Measurements from ENCODE around the gene ST3GAL3. TPM values are rescaled to one million over a fixed set of nuclear protein-coding genes. Genes with fewer than 3 reads are reported as not detected.

The ST3GAL3 gene
- total and polyA plus RNA-seq, 7 donors: 7.2 to 31.4 (median 21.3) TPM

DNA sequence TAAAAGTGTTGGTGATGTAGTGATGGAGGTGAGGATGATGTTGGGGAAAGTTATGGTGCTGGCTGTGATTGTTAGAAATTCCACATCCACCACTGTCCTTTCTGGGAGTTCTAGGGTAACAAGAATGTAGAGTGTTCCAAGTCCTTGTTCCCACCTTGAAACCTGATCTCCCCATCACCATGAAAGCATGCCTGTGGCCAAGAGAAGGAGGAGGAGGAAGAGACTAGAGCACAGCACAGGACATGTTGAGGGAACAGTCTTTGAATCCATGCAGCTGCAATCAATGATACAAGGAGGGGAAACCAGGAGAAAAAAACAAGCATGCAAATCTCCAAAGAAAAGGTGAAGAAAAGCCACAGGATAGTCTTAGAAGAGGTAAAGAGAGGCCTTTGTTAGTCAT is 180.4 kb downstream of the ST3GAL3 start:
- intact Hi-C loops (cut with DNase I): no loop called here
- H3K4me1 ChIP-seq: no peaks in the 10 kb centered on the region
- no peak overlapping the region for H3K4me3 ChIP-seq

DNA sequence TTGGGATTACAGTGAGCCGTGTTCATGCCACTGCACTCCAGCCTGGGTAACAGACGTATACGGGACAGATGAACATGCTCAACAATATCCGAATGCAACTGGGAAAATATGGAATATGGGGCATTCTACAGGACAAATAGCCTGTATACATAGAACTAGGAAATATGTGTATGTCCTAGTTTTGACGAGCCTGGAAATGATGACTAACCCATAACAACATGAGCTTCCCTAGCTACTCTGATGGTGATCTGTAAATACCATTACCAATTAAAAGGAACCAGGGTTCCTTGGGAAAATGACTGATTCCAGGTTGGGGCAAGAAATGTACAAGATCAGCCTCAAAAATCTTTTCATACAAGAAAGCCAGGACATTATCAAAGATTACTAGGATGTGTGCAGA is 183.5 kb downstream of the ST3GAL3 start:
- no peak for DNase-seq
- H3K27me3 ChIP-seq: no peaks in the 10 kb centered on the region
- TF ChIP-seq POLR2AphosphoS5 (IDR thresholded peaks at IDR 0.05): no peak
- no peak for TF ChIP-seq POLR2A (IDR thresholded peaks at IDR 0.05)
- TF ChIP-seq EP300 (IDR thresholded peaks at IDR 0.05): no peak
- TF ChIP-seq, protein P1, sequence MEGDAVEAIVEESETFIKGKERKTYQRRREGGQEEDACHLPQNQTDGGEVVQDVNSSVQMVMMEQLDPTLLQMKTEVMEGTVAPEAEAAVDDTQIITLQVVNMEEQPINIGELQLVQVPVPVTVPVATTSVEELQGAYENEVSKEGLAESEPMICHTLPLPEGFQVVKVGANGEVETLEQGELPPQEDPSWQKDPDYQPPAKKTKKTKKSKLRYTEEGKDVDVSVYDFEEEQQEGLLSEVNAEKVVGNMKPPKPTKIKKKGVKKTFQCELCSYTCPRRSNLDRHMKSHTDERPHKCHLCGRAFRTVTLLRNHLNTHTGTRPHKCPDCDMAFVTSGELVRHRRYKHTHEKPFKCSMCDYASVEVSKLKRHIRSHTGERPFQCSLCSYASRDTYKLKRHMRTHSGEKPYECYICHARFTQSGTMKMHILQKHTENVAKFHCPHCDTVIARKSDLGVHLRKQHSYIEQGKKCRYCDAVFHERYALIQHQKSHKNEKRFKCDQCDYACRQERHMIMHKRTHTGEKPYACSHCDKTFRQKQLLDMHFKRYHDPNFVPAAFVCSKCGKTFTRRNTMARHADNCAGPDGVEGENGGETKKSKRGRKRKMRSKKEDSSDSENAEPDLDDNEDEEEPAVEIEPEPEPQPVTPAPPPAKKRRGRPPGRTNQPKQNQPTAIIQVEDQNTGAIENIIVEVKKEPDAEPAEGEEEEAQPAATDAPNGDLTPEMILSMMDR (IDR thresholded peaks at IDR 0.05): no peak
- WGBS, 2 donors: 94 to 95% methylated on average over 5 of the region's 5 CpGs
- H3K9me3 ChIP-seq: no peaks in the 10 kb centered on the region
- H3K4me1 ChIP-seq: no peaks in the 10 kb centered on the region
- H3K4me3 ChIP-seq: no peak overlapping the region
- H3K36me3 ChIP-seq: peaks cover 0 to 13% (median 6%) of the 10 kb centered on the region in 4 donors
- intact Hi-C loops (cut with DNase I): no loop called here
- no peak overlapping the region for H3K27ac ChIP-seq

More for the DNA sequence above, 180.4 kb downstream of the ST3GAL3 start:
- no peak for TF ChIP-seq POLR2A (IDR thresholded peaks at IDR 0.05)
- TF ChIP-seq, protein P1 (IDR thresholded peaks at IDR 0.05): no peak
- TF ChIP-seq EP300 (IDR thresholded peaks at IDR 0.05): no peak
- no peak for TF ChIP-seq POLR2AphosphoS5 (IDR thresholded peaks at IDR 0.05)
- DNase-seq: no peak
- Histone ChIP-seq H3K27me3 (no peaks in the 10 kb centered on the region), H3K9me3 (no peaks in the 10 kb centered on the region), H3K36me3 (no peaks in the 10 kb centered on the region), H3K27ac (no peak overlapping the region)

DNA sequence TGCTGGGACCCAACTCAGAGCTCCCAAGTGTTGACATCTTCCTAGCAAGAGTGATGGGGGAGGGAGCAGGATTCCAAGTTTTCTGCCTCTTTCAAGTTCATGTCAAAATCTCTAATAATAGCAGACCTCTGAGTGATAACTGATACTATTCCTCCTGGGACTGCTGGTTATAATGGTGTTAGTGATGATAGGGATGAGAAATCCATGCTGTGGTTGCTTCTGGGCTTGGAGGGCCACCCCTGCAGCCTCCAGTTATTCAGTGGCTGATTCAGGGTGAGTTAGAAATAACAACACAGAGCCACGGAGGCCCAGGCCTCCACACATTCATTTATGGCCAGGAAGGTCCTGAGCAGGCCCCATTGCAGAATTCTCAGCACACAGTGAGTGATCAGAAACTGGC is 185.7 kb downstream of the ST3GAL3 start:
- no peak for DNase-seq
- H3K4me1 ChIP-seq: no peaks in the 10 kb centered on the region
- no peak overlapping the region for H3K27ac ChIP-seq
- WGBS, 2 donors: 82 to 92% methylated on average over 1 of the region's 1 CpG
- no peaks in the 10 kb centered on the region for H3K9me3 ChIP-seq
- no peak for TF ChIP-seq POLR2AphosphoS5 (IDR thresholded peaks at IDR 0.05)
- TF ChIP-seq POLR2A (IDR thresholded peaks at IDR 0.05): no peak
- TF ChIP-seq, protein P1 (IDR thresholded peaks at IDR 0.05): no peak
- TF ChIP-seq EP300 (IDR thresholded peaks at IDR 0.05): no peak
- H3K36me3 ChIP-seq: peaks cover 0 to 25% (median 7%) of the 10 kb centered on the region in 4 donors
- intact Hi-C loops (cut with DNase I): no loop called here
- no peak overlapping the region for H3K4me3 ChIP-seq
- no peaks in the 10 kb centered on the region for H3K27me3 ChIP-seq

DNA sequence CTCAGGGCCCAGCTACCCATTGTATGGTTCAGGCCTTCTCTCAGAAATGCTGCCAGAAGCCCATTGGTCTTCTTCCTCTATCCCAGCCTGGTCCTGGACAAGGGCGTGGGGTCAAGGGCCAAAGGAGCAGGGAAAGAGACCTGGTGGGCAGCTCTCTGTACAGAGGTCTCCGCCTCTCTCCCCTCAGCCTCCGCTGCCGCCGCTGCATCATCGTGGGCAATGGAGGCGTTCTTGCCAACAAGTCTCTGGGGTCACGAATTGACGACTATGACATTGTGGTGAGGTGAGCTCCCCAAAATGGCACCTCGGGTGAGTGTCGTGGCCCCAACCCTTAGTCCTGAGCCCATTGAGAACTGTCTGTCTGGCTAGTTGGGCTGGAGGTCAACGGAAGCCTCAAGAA is 191.6 kb downstream of the ST3GAL3 start:
- TF ChIP-seq EP300 (IDR thresholded peaks at IDR 0.05): no peak
- 98% methylated on average over 12 of the region's 12 CpGs for WGBS, 2 donors
- no peaks in the 10 kb centered on the region for H3K9me3 ChIP-seq
- H3K4me3 ChIP-seq: no peak overlapping the region
- H3K27me3 ChIP-seq: no peaks in the 10 kb centered on the region
- no peaks in the 10 kb centered on the region for H3K4me1 ChIP-seq
- peaks cover 0 to 54% (median 9%) of the 10 kb centered on the region in 4 donors for H3K36me3 ChIP-seq
- intact Hi-C loops (cut with DNase I): no loop called here
- H3K27ac ChIP-seq: no peak overlapping the region
- no peak for DNase-seq

DNA sequence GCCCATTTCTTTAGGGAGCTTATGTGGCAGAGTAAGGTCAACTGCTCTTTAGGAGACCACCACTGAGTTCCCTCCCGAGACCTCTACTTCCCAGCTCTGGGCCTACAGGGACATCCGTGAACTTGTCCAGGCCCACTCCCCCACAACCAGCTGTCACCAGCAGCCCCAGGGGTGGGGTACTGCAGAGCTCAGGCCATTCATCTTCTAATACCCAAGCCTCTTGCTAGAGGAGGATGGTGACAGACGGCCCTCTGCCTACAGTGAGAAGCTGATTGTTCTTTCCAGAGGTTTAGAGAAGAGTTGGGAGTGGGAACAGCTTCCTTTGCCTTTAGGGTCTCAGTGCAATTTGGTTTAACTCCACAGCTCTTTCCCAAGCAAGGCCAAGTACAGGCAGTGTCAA is 193.1 kb downstream of the ST3GAL3 start:
- no peaks in the 10 kb centered on the region for H3K9me3 ChIP-seq
- peaks cover 0 to 44% (median 4%) of the 10 kb centered on the region in 4 donors for H3K36me3 ChIP-seq
- intact Hi-C loops (cut with DNase I): no loop called here
- TF ChIP-seq POLR2A (IDR thresholded peaks at IDR 0.05): no peak
- no peak for TF ChIP-seq EP300 (IDR thresholded peaks at IDR 0.05)
- TF ChIP-seq, protein P1 (IDR thresholded peaks at IDR 0.05): no peak
- no peak for TF ChIP-seq POLR2AphosphoS5 (IDR thresholded peaks at IDR 0.05)
- no peaks in the 10 kb centered on the region for H3K27me3 ChIP-seq
- no peak for DNase-seq
- no peaks in the 10 kb centered on the region for H3K4me1 ChIP-seq
- H3K27ac ChIP-seq: no peak overlapping the region
- WGBS, 2 donors: 96 to 97% methylated on average over 3 of the region's 3 CpGs
- H3K4me3 ChIP-seq: no peak overlapping the region
